HepG2 (cell line): ENCODE results near the gene DAGLB. TPM values are rescaled to one million over a fixed set of nuclear protein-coding genes. Genes with fewer than 3 reads are reported as not detected.

Source experiments
- EZH2 ChIP-seq: conservative IDR thresholded peaks from 2 replicates; pipeline ENCODE4 v1.6.1; 2012; ENCODE audit warnings: mild to moderate bottlenecking, low read depth, low read length, moderate library complexity
- FOSL2 ChIP-seq: sonication (generic); formaldehyde crosslinking; IDR thresholded peaks from 2 replicates; pipeline ENCODE4 v1.4.0; 2020; ENCODE audit warnings: missing genetic modification reagents
- FOXA1 ChIP-seq, 2 experiments: fragments of 450-650 bp in 1 of 2; sonication (generic) in 1 of 2; formaldehyde crosslinking in 1 of 2; IDR thresholded peaks; 2 replicates each; pipeline versions ENCODE4 v1.4.0 to v1.6.1; 2016 to 2020; ENCODE audit warnings: missing genetic modification reagents in 1 of 2
- IKZF4 ChIP-seq: sonication (generic); formaldehyde crosslinking; IDR thresholded peaks from 2 replicates; pipeline ENCODE4 v1.5.1; 2020; ENCODE audit warnings: borderline replicate concordance, mild to moderate bottlenecking, low read depth, missing genetic modification reagents; ENCODE audit errors: not compliant biosample characterization
- LRRFIP1 ChIP-seq: sonication (generic); formaldehyde crosslinking; conservative IDR thresholded peaks from 2 replicates; pipeline ENCODE4 v1.4.0; 2020; ENCODE audit warnings: missing genetic modification reagents
- MAFG ChIP-seq: sonication (generic); formaldehyde crosslinking; IDR thresholded peaks from 2 replicates; pipeline ENCODE4 v1.5.1; 2020; ENCODE audit warnings: mild to moderate bottlenecking, missing genetic modification reagents
- MED8 ChIP-seq: sonication (generic); formaldehyde crosslinking; IDR thresholded peaks from 2 replicates; pipeline ENCODE4 v1.8.1; 2023; ENCODE audit warnings: mild to moderate bottlenecking, missing genetic modification reagents; ENCODE audit not compliant: insufficient replicate concordance
- NR2F6 ChIP-seq, 2 experiments: IDR thresholded peaks; 2 replicates each; pipeline ENCODE4 v1.6.1; 2016; ENCODE audit warnings: antibody characterized with exemption in 1 of 2, mild to moderate bottlenecking in 1 of 2
- SATB2 ChIP-seq: sonication (generic); formaldehyde crosslinking; IDR thresholded peaks from 2 replicates; pipeline ENCODE4 v1.5.0; 2020; ENCODE audit warnings: missing genetic modification reagents
- ZMYM2 ChIP-seq: sonication (generic); formaldehyde crosslinking; IDR thresholded peaks from 2 replicates; pipeline ENCODE4 v1.8.0; 2022; ENCODE audit warnings: mild to moderate bottlenecking, missing genetic modification reagents
- ZNF142 ChIP-seq: sonication (generic); formaldehyde crosslinking; IDR thresholded peaks from 2 replicates; pipeline ENCODE4 v1.4.0; 2020; ENCODE audit warnings: missing genetic modification reagents
- ZNF280B ChIP-seq: sonication (generic); formaldehyde crosslinking; IDR thresholded peaks from 2 replicates; pipeline ENCODE4 v1.5.0; 2020; ENCODE audit warnings: missing genetic modification reagents, mild to moderate bottlenecking, borderline replicate concordance
- ZNF558 ChIP-seq: sonication (generic); formaldehyde crosslinking; IDR thresholded peaks from 2 replicates; pipeline ENCODE4 v1.9.0; 2022; ENCODE audit warnings: mild to moderate bottlenecking, missing genetic modification reagents, borderline replicate concordance
- ZNF839 ChIP-seq: sonication (generic); formaldehyde crosslinking; IDR thresholded peaks from 2 replicates; pipeline ENCODE4 v1.4.0; 2020; ENCODE audit warnings: missing genetic modification reagents, mild to moderate bottlenecking, borderline replicate concordance
- ZSCAN25 ChIP-seq: sonication (generic); formaldehyde crosslinking; IDR thresholded peaks from 2 replicates; pipeline ENCODE4 v1.8.0; 2022; ENCODE audit warnings: mild to moderate bottlenecking, missing genetic modification reagents
- polyA plus RNA-seq, 8 experiments: library from polyadenylated mRNA; depleted of rRNA in 3 of 8; stranded (reverse) in 7 of 8; unstranded in 1 of 8; fragments of >200 nt; fragmentation: Illumina TruSeq in 4 of 8; extraction: Trizol in 4 of 8; gene quantifications; 2 replicates each; pipeline versions ENCODE4 v1.2.1 to v1.2.3, GENCODE V29; 2011 to 2016; ENCODE audit warnings: low read depth in 4 of 8, missing spikeins in 1 of 8, mixed read lengths in 1 of 8; ENCODE audit not compliant: insufficient read depth in 1 of 8
- total RNA-seq, 5 experiments: library from RNA; depleted of rRNA; stranded (reverse); fragments of >200 nt; fragmentation: Illumina TruSeq; extraction: Trizol; gene quantifications; 2 replicates each; pipeline ENCODE4 v1.2.3, GENCODE V29; 2016; ENCODE audit warnings: low read depth in 1 of 5

DAGLB gene
- total and polyA plus RNA-seq, 2 of the 13 experiments (the other 11 are each of a cell fraction or from before 2014, with no cell fraction given) = 7.9 to 9.8 TPM

- TF ChIP-seq ZMYM2 (CRISPR knock-in tag) (no peak), MED8 (CRISPR knock-in tag) (no peak), EZH2 (no peak), ZNF558 (no peak), SATB2 (CRISPR knock-in tag) (no peak), FOSL2 (CRISPR knock-in tag) (peak; percentile 53), IKZF4 (no peak), ZSCAN25 (no peak), ZNF280B (CRISPR knock-in tag) (no peak), FOXA1 (IDR thresholded peaks at IDR 0.05) (no peak), FOXA1 (CRISPR knock-in tag; IDR thresholded peaks at IDR 0.05) (peak; percentile 81), ZNF839 (CRISPR knock-in tag) (no peak), MAFG (CRISPR knock-in tag) (no peak), ZNF142 (CRISPR knock-in tag) (no peak), NR2F6 (IDR thresholded peaks at IDR 0.05) (peak; percentile 90), NR2F6 (CRISPR knock-in tag; IDR thresholded peaks at IDR 0.05) (peak; percentile 86), LRRFIP1 (CRISPR knock-in tag) (no peak)
Observed at GRCh38 chr7:6376820-6377219, 70.9 kb downstream of the DAGLB start (continued).
